Measurements from ENCODE around the gene SFMBT1.

SFMBT1 gene

DNA sequence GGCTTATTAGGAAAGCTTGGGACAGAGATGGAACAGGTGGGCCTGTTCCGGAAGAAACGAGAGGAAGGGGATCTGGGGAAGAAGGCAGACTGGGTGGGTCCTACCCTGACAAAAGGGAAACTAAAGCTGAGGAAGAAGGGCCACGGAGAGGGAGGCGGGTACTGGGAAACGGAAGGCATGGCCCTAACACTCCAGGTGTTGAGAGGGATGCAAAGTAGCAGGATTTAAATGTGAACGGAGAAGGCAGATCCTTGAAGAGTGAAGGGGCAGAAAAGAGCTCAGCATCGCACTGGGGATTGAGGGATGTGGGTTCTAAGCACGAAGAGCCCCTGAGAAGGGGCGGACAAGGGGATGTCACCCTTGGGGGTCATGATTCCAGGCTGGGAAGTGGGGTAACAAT lies 149.3 kb downstream of the SFMBT1 start:
- Histone ChIP-seq H3K4me3 (peak overlapping the region; percentile 79), H3K36me3 (ENCODE audit: insufficient read depth, low read length) (no peaks in the 10 kb centered on the region), H3K27ac (no peak overlapping the region), H3K9me3 (ENCODE audit: low read depth, low read length) (no peaks in the 10 kb centered on the region), H3K9ac (ENCODE audit: insufficient read length) (peak overlapping the region; percentile 62)
- no peak for TF ChIP-seq POLR2AphosphoS5 (IDR thresholded peaks at IDR 0.05; ENCODE audit: borderline replicate concordance, low read depth, low read length)
- TF ChIP-seq FOXP2 (optimal IDR thresholded peaks at IDR 0.05; ENCODE audit: control extremely low read depth, extremely low read length, insufficient read depth), result no peak
- TF ChIP-seq EZH2 (IDR thresholded peaks at IDR 0.05), result no peak
- DNase-seq (ENCODE audit: low read depth, low spot score), result no peak

- Histone ChIP-seq H3K9ac (ENCODE audit: insufficient read length) (no peak overlapping the region), H3K36me3 (ENCODE audit: insufficient read depth, low read length) (no peaks in the 10 kb centered on the region), H3K27ac (no peak overlapping the region), H3K4me3 (peak overlapping the region; percentile 79), H3K9me3 (ENCODE audit: low read depth, low read length) (no peaks in the 10 kb centered on the region)
- TF ChIP-seq POLR2AphosphoS5 (IDR thresholded peaks at IDR 0.05; ENCODE audit: borderline replicate concordance, low read depth, low read length) (no peak), EZH2 (IDR thresholded peaks at IDR 0.05) (no peak), FOXP2 (optimal IDR thresholded peaks at IDR 0.05; ENCODE audit: control extremely low read depth, extremely low read length, insufficient read depth) (no peak)
- DNase-seq (ENCODE audit: low read depth, low spot score), result no peak
Observed at GRCh38 chr3:52896151-52896550, 149.7 kb downstream of the SFMBT1 start.

DNA sequence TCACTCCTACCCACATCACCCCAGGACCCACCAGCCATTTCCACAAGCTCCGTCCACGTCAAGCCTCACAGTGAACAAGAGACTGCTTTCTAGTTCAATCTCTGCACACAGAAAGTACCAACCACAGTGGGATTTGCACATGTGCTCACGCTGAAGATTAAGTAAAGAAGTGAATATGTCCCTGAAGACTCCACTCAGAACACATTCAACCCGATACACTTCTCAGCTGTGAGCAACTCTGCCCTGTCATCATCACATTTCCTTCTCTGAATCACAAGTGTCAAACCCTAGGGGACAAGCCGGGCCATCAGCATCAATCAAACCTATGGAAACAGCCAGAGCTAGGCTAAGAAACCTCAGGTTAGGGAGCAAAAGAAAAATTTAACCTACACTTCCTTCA lies 150.5 kb downstream of the SFMBT1 start:
- DNase-seq (ENCODE audit: low read depth, low spot score), result no peak
- H3K9ac ChIP-seq (ENCODE audit: insufficient read length), result no peak overlapping the region
- H3K9me3 ChIP-seq (ENCODE audit: low read depth, low read length), result no peaks in the 10 kb centered on the region
- no peak for TF ChIP-seq POLR2AphosphoS5 (IDR thresholded peaks at IDR 0.05; ENCODE audit: borderline replicate concordance, low read depth, low read length)
- no peak for TF ChIP-seq EZH2 (IDR thresholded peaks at IDR 0.05)
- no peak for TF ChIP-seq FOXP2 (optimal IDR thresholded peaks at IDR 0.05; ENCODE audit: control extremely low read depth, extremely low read length, insufficient read depth)
- H3K36me3 ChIP-seq (ENCODE audit: insufficient read depth, low read length), result no peaks in the 10 kb centered on the region
- no peak overlapping the region for H3K27ac ChIP-seq
- no peak overlapping the region for H3K4me3 ChIP-seq

- Histone ChIP-seq H3K27ac (no peak overlapping the region), H3K4me3 (no peak overlapping the region), H3K9me3 (ENCODE audit: low read depth, low read length) (no peaks in the 10 kb centered on the region), H3K36me3 (ENCODE audit: insufficient read depth, low read length) (no peaks in the 10 kb centered on the region), H3K9ac (ENCODE audit: insufficient read length) (no peak overlapping the region)
- DNase-seq (ENCODE audit: low read depth, low spot score), result no peak
- TF ChIP-seq FOXP2 (optimal IDR thresholded peaks at IDR 0.05; ENCODE audit: control extremely low read depth, extremely low read length, insufficient read depth) (no peak), POLR2AphosphoS5 (IDR thresholded peaks at IDR 0.05; ENCODE audit: borderline replicate concordance, low read depth, low read length) (no peak), EZH2 (IDR thresholded peaks at IDR 0.05) (no peak)
Observed at GRCh38 chr3:52894756-52895155, 151.1 kb downstream of the SFMBT1 start.

DNA sequence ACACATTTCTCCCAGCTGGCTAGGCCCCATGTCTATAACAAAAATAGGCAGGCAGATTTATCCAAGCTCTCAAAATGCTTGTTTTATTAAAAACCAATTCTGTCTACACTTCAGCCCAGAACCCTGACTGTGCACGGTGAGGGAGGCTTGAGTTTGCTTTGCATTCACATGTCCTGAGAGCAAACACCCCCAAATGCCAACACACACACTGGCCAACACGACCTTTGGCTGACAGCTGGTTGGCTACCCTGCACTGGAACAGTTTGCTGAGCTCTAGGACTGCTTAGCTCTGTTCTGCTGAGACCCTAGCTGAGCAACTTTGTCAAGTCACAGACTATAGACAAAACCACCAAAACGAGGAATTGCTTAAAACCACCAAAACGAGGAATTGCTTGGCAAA lies 152.2 kb downstream of the SFMBT1 start:
- no peaks in the 10 kb centered on the region for H3K9me3 ChIP-seq (ENCODE audit: low read depth, low read length)
- TF ChIP-seq FOXP2 (optimal IDR thresholded peaks at IDR 0.05; ENCODE audit: control extremely low read depth, extremely low read length, insufficient read depth), result no peak
- TF ChIP-seq EZH2 (IDR thresholded peaks at IDR 0.05), result no peak
- no peak overlapping the region for H3K4me3 ChIP-seq
- no peak overlapping the region for H3K27ac ChIP-seq
- no peaks in the 10 kb centered on the region for H3K36me3 ChIP-seq (ENCODE audit: insufficient read depth, low read length)
- H3K9ac ChIP-seq (ENCODE audit: insufficient read length), result no peak overlapping the region
- no peak for DNase-seq (ENCODE audit: low read depth, low spot score)

DNA sequence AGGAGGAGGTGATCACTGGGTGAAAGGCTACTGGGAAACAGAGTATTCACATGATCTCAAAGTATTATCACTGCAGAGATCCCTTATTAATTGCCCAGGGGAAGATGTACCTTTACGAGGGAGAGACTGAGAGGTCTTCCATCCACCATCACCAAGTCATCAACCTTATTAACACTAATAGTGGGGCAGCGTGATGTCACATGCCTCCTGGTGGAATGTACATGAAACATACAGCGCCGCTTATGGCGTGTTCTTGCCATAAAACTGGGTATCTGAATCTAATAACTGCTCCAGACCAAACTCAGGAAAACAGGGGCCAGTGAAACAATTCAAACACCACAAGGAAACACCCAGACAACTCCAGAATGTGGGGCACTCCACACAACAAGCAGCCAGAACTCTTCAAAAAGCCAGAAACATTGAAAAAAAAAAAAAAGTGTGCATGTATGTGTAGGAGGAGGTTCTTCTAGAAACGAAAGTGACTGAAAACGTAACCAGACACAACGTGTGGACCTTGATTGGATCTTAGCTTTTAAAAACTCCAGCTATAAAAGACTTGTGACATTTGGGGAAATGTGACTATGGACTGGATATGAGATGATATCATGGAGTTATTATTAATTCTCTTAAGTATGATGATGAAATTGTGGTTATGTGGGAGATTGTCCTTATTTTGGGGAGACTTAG lies 153.1 kb downstream of the SFMBT1 start:
- DNase-seq (ENCODE audit: low read depth, low spot score), result no peak
- Histone ChIP-seq H3K9me3 (ENCODE audit: low read depth, low read length) (no peaks in the 10 kb centered on the region), H3K36me3 (ENCODE audit: insufficient read depth, low read length) (no peaks in the 10 kb centered on the region), H3K4me3 (no peak overlapping the region), H3K9ac (ENCODE audit: insufficient read length) (no peak overlapping the region), H3K27ac (no peak overlapping the region; the same call in 1 of the 2 replicates)
- TF ChIP-seq POLR2AphosphoS5 (IDR thresholded peaks at IDR 0.05; ENCODE audit: borderline replicate concordance, low read depth, low read length), result no peak

- no peak for DNase-seq (ENCODE audit: low read depth, low spot score)
- Histone ChIP-seq H3K4me3 (no peak overlapping the region), H3K36me3 (ENCODE audit: insufficient read depth, low read length) (no peaks in the 10 kb centered on the region), H3K27ac (peak overlapping the region; percentile 83), H3K9ac (ENCODE audit: insufficient read length) (peak overlapping the region; percentile 63), H3K9me3 (ENCODE audit: low read depth, low read length) (no peaks in the 10 kb centered on the region)
- TF ChIP-seq EZH2 (IDR thresholded peaks at IDR 0.05) (no peak), FOXP2 (optimal IDR thresholded peaks at IDR 0.05; ENCODE audit: control extremely low read depth, extremely low read length, insufficient read depth) (no peak), POLR2AphosphoS5 (IDR thresholded peaks at IDR 0.05; ENCODE audit: borderline replicate concordance, low read depth, low read length) (no peak)
Observed at GRCh38 chr3:52892290-52892624, 153.6 kb downstream of the SFMBT1 start.

DNA sequence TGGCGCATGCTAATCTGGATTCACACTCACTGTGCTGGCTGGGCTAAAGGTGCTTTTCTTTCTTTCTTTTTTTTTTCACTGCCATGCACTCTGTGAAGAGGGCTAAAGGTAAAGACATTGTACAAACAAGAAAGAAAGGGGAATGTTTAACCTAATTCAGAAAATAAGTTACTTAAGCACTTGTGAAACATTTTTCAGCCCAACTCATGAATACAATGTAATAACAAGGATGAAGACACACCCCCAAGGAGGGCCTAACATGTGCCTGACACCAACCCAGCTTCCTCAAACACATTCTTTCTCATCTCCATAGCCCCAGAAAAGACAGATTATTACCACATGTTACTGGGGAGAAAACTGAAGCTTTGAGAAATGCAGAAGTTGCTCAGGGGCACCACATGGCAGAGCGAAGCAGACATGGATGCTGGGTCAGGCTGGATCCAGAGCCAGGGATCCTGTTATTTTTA lies 154.2 kb downstream of the SFMBT1 start:
- Histone ChIP-seq H3K9ac (ENCODE audit: insufficient read length) (peak overlapping the region; percentile 63), H3K4me3 (no peak overlapping the region), H3K36me3 (ENCODE audit: insufficient read depth, low read length) (no peaks in the 10 kb centered on the region), H3K9me3 (ENCODE audit: low read depth, low read length) (no peaks in the 10 kb centered on the region), H3K27ac (peak overlapping the region; percentile 83)
- DNase-seq (ENCODE audit: low read depth, low spot score), result no peak
- no peak for TF ChIP-seq EZH2 (IDR thresholded peaks at IDR 0.05)
- TF ChIP-seq POLR2AphosphoS5 (IDR thresholded peaks at IDR 0.05; ENCODE audit: borderline replicate concordance, low read depth, low read length), result no peak
- TF ChIP-seq FOXP2 (optimal IDR thresholded peaks at IDR 0.05; ENCODE audit: control extremely low read depth, extremely low read length, insufficient read depth), result no peak

DNA sequence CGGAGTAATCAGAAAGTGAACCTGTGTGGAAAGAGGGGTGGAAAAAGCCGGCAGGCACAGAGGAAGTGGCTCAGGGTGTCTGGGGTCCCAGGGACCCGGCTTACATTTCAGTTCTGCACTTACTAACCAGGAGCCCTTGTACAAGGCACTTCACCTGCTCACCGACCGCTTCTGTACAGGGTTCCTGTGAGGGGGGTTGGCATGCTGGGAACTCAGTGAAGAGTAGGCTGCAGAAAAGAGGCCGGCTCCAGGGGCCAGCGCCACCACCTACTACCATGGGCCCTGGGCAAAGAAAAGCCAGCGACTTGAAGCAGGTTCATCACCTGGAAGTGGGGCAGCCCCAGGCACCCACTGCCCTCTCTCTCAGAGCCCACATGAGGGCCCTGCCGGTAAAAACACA lies 154.7 kb downstream of the SFMBT1 start:
- Histone ChIP-seq H3K9ac (ENCODE audit: insufficient read length) (no peak overlapping the region), H3K36me3 (ENCODE audit: insufficient read depth, low read length) (no peaks in the 10 kb centered on the region), H3K27ac (peak overlapping the region; percentile 83), H3K4me3 (no peak overlapping the region), H3K9me3 (ENCODE audit: low read depth, low read length) (no peaks in the 10 kb centered on the region)
- TF ChIP-seq POLR2AphosphoS5 (IDR thresholded peaks at IDR 0.05; ENCODE audit: borderline replicate concordance, low read depth, low read length) (no peak), FOXP2 (optimal IDR thresholded peaks at IDR 0.05; ENCODE audit: control extremely low read depth, extremely low read length, insufficient read depth) (no peak), EZH2 (IDR thresholded peaks at IDR 0.05) (no peak)
- no peak for DNase-seq (ENCODE audit: low read depth, low spot score)
